ENCODE results near the gene RBM10.

- TF ChIP-seq CTCF (conservative IDR thresholded peaks at IDR 0.05; ENCODE audit: low read length) (no peak), EZH2phosphoT487 (IDR thresholded peaks at IDR 0.05; ENCODE audit: borderline replicate concordance, low read depth, low read length) (no peak)
Measured at GRCh38 chrX:47184486-47184885, 39.5 kb downstream of the RBM10 start.
